NB4 (cell line): ENCODE data around the gene CHST15.

Experiments used
- POLR2A ChIP-seq: IDR thresholded peaks from 2 replicates; pipeline ENCODE4 v1.6.1; 2011; ENCODE audit warnings: mild to moderate bottlenecking; ENCODE audit not compliant: insufficient read length; ENCODE audit errors: extremely low read depth
- TF ChIP-seq, protein P1 (sequence below): IDR thresholded peaks from one replicate; pipeline ENCODE4 v1.5.1; 2012; ENCODE audit warnings: low read depth, low read length

DNA sequence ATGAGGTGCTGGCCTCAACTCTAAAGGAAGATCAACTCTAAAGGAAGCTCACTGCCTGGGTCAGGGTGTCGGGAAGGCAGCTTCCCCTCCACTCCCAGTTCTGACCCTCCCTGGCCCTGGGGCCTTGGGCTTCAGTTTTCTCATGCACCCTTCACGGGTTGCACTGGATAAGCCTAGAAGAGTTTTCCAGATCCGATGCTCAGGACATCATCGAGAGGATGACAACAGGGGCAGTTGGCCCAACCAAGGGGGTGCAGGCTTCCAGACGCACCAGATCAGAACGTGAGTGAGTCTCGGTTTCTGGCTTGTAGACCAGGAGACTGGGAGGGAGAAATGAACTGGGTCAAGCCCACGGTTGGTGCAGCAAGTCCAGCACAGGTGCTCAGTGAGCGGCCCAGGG, 34.2 kb upstream of the CHST15 start:
- TF ChIP-seq, protein P1, sequence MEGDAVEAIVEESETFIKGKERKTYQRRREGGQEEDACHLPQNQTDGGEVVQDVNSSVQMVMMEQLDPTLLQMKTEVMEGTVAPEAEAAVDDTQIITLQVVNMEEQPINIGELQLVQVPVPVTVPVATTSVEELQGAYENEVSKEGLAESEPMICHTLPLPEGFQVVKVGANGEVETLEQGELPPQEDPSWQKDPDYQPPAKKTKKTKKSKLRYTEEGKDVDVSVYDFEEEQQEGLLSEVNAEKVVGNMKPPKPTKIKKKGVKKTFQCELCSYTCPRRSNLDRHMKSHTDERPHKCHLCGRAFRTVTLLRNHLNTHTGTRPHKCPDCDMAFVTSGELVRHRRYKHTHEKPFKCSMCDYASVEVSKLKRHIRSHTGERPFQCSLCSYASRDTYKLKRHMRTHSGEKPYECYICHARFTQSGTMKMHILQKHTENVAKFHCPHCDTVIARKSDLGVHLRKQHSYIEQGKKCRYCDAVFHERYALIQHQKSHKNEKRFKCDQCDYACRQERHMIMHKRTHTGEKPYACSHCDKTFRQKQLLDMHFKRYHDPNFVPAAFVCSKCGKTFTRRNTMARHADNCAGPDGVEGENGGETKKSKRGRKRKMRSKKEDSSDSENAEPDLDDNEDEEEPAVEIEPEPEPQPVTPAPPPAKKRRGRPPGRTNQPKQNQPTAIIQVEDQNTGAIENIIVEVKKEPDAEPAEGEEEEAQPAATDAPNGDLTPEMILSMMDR, result no peak
- no peak for TF ChIP-seq POLR2A
